Peyer's patch (tissue), 4 donors: ENCODE results near the gene BMPR1B. TPM values are rescaled to one million over a fixed set of nuclear protein-coding genes. Genes with fewer than 3 reads are reported as not detected.

Source experiments
- DNase-seq, 3 donors: peaks; one replicate each; pipeline ENCODE4 v3.0.0-alpha.2; 2017 to 2019
- H3K27ac ChIP-seq, 4 donors: fragments of 200-600 bp; sonication (generic); one replicate each; pipeline ENCODE4 v1.5.1; 2016 to 2019
- H3K27me3 ChIP-seq, 2 donors: fragments of 200-600 bp; sonication (generic); one replicate each; pipeline ENCODE4 v1.5.1; 2019
- H3K36me3 ChIP-seq, 3 donors: fragments of 200-600 bp; sonication (generic); one replicate each; pipeline ENCODE4 v1.5.1; 2016 to 2019
- H3K4me1 ChIP-seq, 4 donors: fragments of 200-600 bp; sonication (generic); one replicate each; pipeline ENCODE4 v1.5.1; 2016 to 2019
- H3K4me3 ChIP-seq, 4 donors: fragments of 200-600 bp; sonication (generic); 1 replicate in 3 of 4; 2 replicates in 1 of 4; pipeline ENCODE4 v1.5.1; 2016 to 2019; ENCODE audit warnings: mild to moderate bottlenecking in 1 of 4
- H3K9me3 ChIP-seq, 4 donors: fragments of 200-600 bp; sonication (generic); one replicate each; pipeline ENCODE4 v1.5.1; 2016 to 2019; ENCODE audit warnings: mild to moderate bottlenecking in 1 of 4
- POLR2A ChIP-seq, 2 donors: fragments of 450-650 bp; IDR thresholded peaks; one replicate each; pipeline ENCODE4 v1.5.1; 2017; ENCODE audit warnings: antibody characterized with exemption in 2 of 2, mild to moderate bottlenecking in 2 of 2, moderate library complexity in 2 of 2
- total RNA-seq, 4 donors: library from RNA; depleted of rRNA; stranded (reverse); fragments of >200 nt; gene quantifications; one replicate each; pipeline ENCODE4 v1.1.0, GENCODE V29; 2016
- TF ChIP-seq, protein P1 (sequence below), 6 experiments: fragments of 450-650 bp in 4 of 6; fragments of 200-600 bp in 2 of 6; sonication (generic) in 1 of 6; IDR thresholded peaks; one replicate each; pipeline ENCODE4 v1.5.1; 2017 to 2019; ENCODE audit warnings: antibody characterized with exemption in 6 of 6, mild to moderate bottlenecking in 3 of 6, moderate library complexity in 1 of 6

The BMPR1B gene
- total RNA-seq, 4 donors from 2014 or later, result not detected

DNA sequence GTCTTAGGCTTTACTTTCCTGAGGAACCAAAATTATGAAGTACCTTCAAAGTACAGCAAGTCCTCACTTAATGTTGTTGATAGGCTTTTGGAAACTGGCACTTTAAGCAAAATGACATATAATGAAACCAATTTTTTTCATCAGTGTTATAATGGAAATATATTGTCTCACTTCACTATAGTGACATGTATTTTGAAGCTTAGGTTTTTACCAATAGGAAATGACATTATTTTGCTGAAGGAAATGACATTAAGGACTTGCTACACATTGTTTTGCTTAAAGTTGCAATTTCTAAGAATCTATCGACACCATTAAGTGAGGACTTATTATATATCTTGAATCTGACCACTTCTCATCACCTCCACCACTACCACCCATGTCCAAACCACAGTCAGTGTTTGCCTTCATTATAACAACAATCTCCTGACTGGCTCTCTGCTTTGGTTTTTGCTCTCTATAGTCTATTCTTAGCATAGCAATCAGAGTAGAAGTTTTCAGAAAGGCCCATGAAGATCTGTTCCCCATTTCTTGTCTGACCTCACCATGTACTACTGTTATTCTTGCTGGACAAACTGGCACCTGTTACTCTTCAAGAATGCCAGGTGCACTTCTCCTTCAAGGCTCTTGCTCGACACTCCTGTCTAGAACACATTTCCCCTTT is 311.2 kb downstream of the BMPR1B start:
- no peak for DNase-seq
- Histone ChIP-seq H3K4me1 (no peaks in the 10 kb centered on the region), H3K27me3 (no peaks in the 10 kb centered on the region), H3K27ac (no peak overlapping the region), H3K4me3 (no peak overlapping the region), H3K9me3 (no peaks in the 10 kb centered on the region), H3K36me3 (no peaks in the 10 kb centered on the region)
- TF ChIP-seq POLR2A (IDR thresholded peaks at IDR 0.05), result no peak
- TF ChIP-seq, protein P1, sequence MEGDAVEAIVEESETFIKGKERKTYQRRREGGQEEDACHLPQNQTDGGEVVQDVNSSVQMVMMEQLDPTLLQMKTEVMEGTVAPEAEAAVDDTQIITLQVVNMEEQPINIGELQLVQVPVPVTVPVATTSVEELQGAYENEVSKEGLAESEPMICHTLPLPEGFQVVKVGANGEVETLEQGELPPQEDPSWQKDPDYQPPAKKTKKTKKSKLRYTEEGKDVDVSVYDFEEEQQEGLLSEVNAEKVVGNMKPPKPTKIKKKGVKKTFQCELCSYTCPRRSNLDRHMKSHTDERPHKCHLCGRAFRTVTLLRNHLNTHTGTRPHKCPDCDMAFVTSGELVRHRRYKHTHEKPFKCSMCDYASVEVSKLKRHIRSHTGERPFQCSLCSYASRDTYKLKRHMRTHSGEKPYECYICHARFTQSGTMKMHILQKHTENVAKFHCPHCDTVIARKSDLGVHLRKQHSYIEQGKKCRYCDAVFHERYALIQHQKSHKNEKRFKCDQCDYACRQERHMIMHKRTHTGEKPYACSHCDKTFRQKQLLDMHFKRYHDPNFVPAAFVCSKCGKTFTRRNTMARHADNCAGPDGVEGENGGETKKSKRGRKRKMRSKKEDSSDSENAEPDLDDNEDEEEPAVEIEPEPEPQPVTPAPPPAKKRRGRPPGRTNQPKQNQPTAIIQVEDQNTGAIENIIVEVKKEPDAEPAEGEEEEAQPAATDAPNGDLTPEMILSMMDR (IDR thresholded peaks at IDR 0.05), result no peak

DNA sequence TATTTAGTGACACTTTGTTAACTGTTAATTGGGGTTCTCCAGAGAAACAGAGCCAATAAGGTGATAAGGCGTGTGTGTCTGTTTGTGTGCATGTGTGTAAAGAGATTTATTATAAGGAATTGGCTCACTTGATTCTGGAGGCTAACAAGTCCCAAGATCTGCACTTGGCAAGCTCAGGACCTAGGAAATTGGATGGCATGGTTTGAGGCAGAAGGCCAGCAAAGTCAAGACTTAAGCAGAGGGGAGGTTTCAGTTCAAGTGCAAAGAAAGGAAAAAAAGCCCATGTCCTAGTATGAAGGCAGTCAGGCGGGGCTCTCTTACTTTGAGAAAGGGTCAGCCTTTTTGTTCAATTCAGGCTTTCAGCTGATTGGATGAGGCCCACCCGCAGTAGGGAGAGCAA is 314.1 kb downstream of the BMPR1B start:
- Histone ChIP-seq H3K36me3 (no peaks in the 10 kb centered on the region), H3K27me3 (no peaks in the 10 kb centered on the region), H3K4me3 (no peak overlapping the region), H3K9me3 (no peaks in the 10 kb centered on the region), H3K27ac (no peak overlapping the region), H3K4me1 (no peaks in the 10 kb centered on the region)
- no peak for DNase-seq
- TF ChIP-seq POLR2A (IDR thresholded peaks at IDR 0.05), result no peak
- TF ChIP-seq, protein P1 (IDR thresholded peaks at IDR 0.05), result no peak

DNA sequence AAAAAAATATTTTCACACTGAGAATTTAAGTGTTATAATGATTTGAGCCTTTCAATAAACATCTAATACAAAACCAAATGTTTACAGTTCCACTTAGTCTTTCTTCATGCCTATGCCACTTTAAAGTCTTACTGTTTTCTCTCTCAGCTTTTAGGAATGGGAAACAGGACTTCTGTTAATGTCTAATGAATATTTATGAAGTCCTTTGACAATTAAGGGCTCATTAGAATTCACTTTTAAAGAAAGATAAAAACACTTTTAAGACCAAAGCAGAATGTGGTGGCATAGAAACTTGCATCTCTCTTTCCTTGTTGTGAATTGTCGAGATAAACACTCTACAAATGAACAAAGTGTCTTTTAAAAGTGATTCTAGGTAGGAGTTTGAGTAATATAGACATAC is 315.9 kb downstream of the BMPR1B start:
- Histone ChIP-seq H3K9me3 (no peaks in the 10 kb centered on the region), H3K4me1 (no peaks in the 10 kb centered on the region), H3K27ac (no peak overlapping the region), H3K27me3 (no peaks in the 10 kb centered on the region), H3K36me3 (no peaks in the 10 kb centered on the region), H3K4me3 (no peak overlapping the region)
- DNase-seq, result no peak
- TF ChIP-seq, protein P1 (IDR thresholded peaks at IDR 0.05), result no peak
- no peak for TF ChIP-seq POLR2A (IDR thresholded peaks at IDR 0.05)

- Histone ChIP-seq H3K4me1 (no peaks in the 10 kb centered on the region), H3K27ac (no peak overlapping the region), H3K9me3 (no peaks in the 10 kb centered on the region), H3K4me3 (no peak overlapping the region), H3K27me3 (no peaks in the 10 kb centered on the region), H3K36me3 (no peaks in the 10 kb centered on the region)
- DNase-seq, result no peak
- TF ChIP-seq, protein P1 (IDR thresholded peaks at IDR 0.05), result no peak
- TF ChIP-seq POLR2A (IDR thresholded peaks at IDR 0.05), result no peak
Measured at GRCh38 chr4:95077864-95078263, 320.1 kb downstream of the BMPR1B start.

GRCh38 chr4:95080969-95081368 is 323.2 kb downstream of the BMPR1B start:
- Histone ChIP-seq H3K27ac (no peak overlapping the region), H3K4me3 (no peak overlapping the region), H3K9me3 (no peaks in the 10 kb centered on the region)

More at GRCh38 chr4:95080969-95081368, 323.2 kb downstream of the BMPR1B start:
- TF ChIP-seq, protein P1 (IDR thresholded peaks at IDR 0.05), result no peak
- TF ChIP-seq POLR2A (IDR thresholded peaks at IDR 0.05), result no peak
- no peaks in the 10 kb centered on the region for H3K27me3 ChIP-seq
- H3K36me3 ChIP-seq, result no peaks in the 10 kb centered on the region
- no peak for DNase-seq
- no peaks in the 10 kb centered on the region for H3K4me1 ChIP-seq
